HG03175 (cell line): ENCODE measurements around the gene C9orf43.
"Not testable (repeated sequence)": the region's sequence is repeated elsewhere in the genome, so short reads cannot be mapped to it uniquely, and the experiment has no call there.

Experiments
- ATAC-seq: cut with Tn5 transposase; IDR thresholded peaks from one replicate; pipeline ENCODE4 v1.9.1; 2021; ENCODE audit warnings: mild to moderate bottlenecking, moderate library complexity; ENCODE audit not compliant: unreplicated experiment

Gene C9orf43, protein sequence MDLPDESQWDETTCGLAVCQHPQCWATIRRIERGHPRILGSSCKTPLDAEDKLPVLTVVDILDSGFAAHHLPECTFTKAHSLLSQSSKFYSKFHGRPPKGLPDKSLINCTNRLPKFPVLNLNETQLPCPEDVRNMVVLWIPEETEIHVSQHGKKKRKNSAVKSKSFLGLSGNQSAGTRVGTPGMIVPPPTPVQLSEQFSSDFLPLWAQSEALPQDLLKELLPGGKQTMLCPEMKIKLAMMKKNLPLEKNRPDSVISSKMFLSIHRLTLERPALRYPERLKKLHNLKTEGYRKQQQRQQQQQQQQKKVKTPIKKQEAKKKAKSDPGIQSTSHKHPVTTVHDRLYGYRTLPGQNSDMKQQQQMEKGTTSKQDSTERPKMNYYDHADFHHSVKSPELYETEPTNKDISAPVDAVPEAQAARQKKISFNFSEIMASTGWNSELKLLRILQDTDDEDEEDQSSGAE

DNA sequence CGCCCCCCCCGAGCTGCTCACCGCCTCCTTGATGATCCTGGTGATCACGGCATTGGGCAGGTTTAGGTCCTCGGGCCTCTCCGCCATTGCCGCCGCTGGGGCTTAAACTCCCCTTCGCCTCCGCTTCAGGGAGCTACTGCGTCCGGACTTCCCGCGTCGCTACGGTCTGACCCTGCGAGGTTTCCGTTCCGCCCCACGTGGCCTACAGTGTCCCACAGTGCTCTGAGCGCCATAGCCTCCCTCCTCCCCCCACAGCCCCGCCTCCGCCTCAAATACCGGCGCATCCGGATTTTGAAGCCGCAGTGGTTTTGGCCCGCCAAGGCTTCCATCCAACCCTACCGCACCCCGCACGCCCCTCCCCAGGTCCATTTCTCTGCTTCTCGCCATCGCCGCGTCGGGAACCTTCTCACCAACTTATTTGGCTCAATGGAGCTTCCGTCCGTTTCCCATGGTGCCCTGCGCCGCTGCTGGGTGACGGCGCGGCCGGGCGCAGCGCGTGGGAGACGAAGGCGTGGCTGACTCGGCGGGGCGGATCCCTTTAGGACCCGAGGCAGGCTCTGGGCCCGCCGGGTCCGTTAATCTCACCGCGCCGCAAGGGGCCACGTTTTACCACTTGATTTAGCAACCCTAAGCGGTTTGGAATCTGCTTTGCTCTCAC is at the start of gene C9orf43, which contains the start of gene POLE3:
Gene C9orf43, plus strand, starts transcription at position 541 of the 658 bp plus-strand sequence. CDS start 2,747 bp downstream, outside the sequence.
Gene POLE3, minus strand, starts transcription at position 469 of the 658 bp plus-strand sequence. Its CDS starts 382 bp downstream, at position 87.
- peak; percentile 93 for ATAC-seq

DNA sequence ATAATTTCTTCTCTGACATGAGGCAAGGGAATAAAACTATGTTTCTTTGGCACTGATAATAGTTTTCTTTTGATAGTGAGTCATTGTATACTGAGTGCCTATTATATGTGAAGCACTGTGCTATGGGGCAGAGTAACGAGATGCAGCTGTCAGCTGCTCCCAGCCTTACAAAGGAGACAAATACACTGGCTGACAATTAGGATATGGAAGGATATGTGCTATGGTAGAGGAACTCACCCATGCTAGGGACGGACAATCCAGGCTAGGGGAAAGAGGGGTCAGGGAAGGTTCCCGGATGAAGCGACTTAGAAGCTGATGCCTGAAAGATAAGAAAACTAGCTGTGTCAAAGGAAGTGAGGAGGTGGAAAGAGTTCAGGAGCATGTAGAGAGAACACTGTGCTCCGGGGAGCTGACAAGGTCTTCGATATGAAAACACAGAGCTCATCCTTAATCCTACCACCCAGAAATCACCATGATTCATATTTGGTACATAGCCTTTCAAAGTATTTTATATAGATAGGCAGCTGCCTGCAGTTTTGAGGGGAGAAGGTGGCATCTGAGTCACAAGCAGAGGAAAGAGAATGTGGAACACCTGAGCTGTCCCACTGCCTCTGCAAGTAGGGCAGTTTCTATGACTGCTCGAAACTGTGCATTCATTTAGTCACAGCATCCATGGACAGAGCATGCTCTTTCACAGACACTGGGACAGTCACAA is 49.1 kb upstream of the C9orf43 start:
- ATAC-seq: no peak

DNA sequence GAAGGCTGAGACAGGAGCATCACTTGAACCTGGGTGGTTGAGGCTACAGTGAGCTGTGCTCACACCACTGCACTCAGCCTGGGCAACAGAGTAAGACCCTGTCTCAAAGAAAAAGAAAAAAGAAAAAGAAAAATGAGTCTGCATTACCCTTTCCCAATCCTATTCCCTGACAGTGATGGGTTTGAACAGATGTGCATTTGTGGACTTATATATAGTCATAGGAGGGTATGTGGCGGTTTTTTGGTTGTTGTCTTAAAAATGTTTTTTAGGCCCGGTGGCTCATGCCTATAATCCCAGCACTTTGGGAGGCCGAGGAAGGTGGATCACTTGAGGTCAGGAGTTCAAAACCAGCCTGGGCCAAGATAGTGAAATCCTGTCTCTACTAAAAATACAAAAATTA is 47.2 kb upstream of the C9orf43 start:
- ATAC-seq: no peak

DNA sequence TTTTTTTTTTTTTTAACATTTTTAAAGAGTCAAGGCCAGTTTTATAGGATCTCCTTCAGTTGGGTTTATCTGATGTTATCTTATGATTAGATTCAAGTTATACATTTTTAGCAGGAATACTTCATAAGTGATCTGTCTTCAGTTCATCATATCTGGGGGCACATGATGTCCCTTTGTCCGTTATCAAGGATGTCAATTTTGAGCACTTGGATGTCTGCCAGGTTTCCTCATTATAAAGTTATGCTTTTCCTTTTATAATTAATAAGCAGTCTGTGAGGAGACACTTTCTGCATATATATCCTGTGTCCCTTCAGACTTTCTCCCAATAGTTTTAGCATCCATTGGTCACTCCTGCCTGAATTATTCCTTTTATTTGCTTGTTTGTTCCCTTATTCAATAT is 45.6 kb upstream of the C9orf43 start:
- ATAC-seq: no peak

DNA sequence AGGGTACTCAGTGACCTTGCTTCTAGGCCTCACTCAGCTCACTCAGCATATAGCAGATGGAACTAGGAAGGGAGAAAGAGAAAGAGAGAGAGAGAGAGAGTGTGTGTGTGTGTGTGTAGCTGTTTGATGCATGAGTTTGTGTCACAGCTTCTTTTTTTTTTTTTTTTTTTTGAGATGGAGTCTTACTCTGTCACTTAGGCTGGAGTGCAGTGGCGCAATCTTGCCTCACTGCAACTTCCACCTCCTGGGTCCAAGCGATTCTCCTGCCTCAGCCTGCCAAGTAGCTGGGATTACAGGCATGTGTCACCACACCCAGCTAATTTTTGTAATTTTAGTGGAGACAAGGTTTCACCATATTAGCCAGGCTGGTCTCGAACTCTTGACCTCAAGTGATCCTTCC is 44.9 kb upstream of the C9orf43 start:
- not testable (repeated sequence) for ATAC-seq

DNA sequence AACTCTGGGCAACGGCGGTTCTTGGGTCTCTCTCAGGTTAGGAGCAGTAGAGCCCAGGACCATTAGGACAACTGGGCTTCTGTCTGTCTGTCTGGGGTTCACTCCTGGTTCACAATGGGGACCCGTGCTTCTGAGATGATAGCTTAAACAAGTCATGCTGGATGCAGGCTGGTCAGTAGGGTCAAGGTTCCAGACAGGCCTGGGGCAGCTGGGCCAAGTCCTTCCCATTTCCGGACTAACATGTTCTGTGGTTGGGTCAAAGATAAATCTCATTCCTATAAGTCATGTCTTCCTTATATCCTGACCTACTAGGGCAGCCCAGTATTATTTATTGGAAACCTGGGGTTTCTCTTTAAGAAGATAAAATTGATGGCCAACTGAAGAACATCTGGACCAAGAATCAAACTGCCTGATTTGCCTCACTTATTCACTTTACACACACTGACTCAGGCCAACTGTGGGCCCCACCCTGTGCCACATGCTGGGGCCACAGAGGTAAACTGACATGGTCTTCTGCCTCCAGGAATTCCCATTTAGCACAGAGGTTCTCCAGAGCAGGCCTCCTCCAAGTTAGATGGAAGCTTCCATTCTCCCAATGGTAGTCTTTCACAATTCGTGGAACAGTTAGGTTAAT is 42.1 kb upstream of the C9orf43 start:
- ATAC-seq: no peak

DNA sequence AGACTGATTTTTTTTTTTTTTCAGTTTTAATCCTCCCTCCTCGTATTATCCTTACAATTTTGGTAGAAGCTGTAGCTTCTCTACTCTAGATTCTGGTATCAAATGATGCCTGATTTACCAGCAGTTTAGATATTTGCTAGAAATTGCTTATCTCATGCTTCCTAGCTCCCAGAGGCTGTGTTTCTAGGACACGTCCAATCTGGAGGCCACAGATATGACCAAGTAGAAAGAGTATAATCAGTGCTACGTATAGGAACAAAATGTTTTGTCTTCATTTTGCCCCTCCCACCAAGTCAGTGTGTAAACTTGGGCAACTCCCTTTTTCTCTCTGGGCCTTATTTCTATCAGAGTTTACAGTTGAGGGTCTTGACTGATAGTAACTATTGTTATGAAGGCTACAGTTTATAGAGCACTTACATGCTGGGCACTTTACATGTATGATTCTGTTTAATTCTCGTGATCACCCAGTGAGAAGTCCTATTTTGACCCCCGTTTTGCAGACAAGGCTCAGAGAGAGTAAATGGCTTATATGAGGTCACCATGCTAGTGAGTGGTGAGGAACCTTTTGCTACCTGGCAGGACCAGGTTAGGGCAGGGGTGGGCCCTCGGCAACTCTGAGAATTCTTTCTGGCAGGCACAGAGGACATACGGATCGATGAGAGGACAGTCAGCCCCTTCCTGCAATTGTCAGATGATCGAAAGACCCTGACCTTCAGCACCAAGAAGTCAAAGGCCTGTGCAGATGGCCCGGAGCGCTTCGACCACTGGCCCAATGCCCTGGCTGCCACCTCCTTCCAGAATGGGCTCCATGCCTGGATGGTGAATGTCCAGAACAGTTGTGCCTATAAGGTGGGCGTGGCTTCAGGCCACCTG is 41.3 kb upstream of the C9orf43 start:
- ATAC-seq: no peak

DNA sequence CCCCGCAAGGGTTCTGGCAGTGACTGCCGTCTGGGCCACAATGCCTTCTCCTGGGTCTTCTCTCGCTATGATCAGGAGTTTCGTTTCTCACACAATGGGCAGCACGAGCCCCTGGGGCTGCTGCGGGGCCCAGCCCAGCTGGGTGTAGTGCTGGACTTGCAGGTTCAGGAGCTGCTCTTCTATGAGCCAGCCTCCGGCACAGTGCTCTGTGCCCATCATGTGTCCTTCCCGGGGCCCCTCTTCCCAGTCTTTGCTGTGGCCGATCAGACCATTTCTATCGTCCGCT is 40.7 kb upstream of the C9orf43 start:
- no peak for ATAC-seq

DNA sequence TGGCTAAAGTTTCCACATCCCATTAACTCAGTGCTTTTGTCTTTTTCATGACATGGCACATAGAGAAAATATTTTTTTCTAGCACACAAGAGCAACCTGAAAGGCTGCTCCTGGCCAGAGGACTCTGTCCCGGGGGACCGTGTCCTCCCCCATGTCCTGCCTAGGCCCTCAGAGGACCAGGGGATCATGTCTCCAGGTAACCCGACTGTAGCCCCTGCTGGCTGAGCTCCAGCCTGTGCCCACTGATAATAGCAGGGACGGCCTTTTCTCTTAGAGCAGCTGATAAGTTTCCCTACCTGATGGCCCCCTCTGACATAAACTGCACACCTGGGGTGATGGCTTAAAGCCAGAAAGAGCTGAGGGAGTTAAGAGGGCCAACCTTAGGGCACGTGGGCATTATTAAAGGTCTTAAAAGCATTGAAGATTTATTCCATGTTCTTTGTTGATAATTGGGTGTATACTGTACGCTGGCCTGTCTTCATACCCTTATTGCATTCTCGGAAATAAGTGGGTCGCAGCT is 39.7 kb upstream of the C9orf43 start:
- ATAC-seq: no peak

DNA sequence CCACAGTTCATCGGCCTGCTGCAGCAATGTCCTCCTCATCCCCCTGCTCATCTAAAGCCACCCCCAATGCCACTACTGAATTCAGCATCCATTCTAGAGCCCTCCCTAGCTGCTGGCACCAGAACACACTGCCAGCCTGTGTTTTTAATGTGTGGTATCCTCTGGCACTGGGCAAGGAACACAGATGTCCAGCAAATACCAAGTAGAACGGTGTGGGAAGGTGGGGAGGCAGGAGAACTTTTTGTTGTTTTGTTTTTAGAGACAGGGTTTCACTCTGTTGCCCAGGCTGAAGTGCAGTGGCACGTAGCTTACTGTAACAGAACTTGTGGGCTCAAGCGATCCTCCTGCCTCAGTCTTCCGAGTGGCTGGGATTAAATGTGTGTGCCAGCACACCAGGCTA is 38.5 kb upstream of the C9orf43 start:
- ATAC-seq: no peak

DNA sequence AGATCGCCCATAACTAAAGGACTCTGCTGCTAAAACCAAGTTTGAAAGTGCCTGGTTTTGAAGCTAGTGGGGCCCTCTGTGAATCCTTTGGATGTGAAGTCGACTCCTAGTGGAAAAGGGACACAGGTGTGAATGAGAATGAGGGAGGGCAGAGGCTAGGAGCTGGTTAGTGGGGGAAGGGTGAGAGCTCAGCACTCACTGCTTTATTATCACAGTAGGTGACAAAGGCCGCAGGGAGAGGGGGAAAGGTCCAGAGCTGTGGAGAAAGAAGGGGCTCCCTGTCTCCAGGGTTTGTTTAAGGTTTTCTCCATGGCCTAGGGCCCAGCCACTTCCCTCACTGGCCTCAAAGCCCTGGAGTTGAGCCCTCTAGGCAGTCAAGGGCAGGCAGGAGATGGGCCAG is 37.3 kb upstream of the C9orf43 start:
- ATAC-seq: no peak

DNA sequence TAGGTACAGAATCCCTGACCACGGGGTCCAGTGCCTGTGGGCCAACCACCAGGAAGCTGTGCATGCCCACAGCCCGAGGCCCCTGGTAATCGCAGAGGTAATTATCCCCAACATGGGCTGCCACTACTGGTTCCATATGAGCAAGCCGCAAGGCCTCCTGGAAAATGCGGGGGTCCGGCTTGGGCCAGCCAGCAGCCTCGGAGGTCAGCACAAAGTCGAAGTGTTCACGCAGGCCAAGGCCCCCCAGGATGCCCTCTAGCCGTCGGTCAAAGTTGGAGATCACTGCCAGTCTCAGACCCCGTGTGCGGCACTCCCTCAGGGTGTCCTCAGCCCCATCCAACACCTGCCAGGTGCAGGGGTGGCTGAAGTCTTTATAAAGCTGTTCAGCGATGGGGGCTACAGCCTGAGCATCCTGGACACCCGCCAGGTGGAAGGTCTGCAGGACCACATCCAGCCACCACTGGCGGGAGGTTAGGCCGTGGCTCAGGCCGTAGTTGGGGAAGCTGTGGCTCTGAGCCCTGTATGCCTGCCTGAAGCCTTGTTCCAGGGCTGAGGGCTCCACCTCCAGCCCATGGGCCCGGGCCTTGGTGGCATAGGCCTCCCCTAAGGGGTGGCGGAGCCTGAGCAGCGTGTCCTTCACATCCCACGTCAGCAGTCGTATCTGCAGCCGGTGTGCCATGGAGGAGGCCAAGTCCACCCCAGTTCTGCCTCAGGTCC is 36.7 kb upstream of the C9orf43 start:
- no peak for ATAC-seq

DNA sequence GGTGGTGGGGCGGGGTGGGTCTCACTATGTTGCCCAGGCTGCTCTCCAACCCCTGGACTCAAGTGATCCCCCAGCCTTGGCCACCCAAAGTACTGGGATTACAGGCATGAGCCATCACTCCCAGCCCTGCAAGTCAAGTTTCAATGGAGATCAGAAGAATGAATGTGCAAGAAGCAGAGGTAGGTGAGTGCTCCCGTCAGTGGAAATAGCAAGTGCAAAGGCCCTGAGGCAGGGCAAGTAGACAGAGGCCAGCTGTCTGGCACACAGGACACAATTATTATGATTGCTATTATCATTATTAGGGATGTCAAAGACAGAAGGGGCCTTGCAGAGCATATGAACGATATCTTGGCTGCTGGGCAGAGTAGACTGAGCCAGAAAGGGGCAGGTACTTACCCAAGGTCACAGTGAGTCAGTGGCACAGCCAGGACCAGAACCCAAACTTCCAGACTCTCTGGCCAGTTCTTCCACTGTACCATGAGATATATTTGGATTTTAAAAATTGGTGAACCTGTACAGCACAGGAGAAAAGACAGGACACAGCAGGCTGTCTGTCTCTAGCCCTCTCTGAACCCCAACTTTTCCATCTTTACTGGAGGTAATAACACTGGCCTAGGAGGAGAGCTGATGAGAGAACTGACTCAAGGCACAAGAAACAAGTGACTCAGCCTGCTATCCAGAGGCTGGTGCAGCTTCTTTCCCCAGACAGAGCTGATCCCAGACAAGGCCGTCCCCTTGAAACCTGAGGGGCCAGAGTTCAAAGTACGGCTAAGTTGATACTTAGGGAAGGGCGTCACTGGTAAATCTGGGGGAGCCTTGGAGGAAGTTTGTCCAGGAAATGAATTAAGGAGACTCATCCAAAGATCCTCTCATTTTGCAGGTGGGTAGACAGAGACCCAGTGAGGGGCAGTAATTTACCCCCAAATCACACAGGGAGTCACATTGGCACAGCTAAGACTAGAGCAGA is 35.2 kb upstream of the C9orf43 start:
- no peak for ATAC-seq

DNA sequence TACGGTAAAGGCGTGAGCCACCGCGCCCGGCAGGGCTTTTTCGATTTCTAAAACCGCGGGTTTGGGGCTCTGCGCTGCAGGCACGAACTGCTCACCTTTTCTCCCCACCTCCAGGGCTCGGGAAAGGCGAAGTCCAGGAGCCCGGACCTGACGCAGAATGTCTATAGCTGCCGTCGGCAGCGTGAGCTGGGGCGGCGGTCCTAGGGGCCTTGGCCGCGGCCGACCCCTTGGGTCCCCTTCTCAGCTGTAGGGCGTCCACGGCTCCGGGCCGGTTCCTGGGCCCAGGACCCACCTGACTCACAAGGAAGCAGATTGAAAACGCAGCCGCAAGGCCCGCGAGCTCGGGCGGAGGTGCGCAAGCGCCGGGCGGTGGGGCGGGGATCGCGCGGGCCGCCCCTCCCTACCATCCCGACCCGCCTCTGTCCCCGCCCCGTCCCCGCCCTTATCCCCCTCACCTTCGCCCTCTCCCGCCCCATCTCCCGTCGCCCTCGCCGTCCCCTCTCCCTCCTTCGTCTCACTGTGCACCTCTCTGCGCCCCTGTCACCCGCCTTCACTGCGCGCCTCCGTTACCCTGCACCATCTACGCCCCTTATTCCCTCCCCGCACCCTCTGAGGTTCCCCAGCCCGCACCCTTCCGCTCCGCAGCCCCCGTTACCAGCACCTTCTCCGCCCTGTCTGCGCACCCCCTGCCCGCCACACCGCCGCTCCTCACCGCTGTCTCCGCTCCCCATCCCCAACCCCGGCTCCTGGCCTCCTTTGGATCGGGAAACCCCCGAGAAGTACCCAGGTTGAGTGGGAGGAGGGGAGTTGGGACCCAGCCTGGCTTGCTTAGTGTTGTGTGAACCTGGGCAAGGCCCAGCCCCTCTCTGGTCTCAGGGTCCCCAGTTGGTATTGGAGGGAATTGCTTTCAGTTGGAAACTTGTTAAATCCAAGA is 33.6 kb upstream of the C9orf43 start, which contains the start of gene HDHD3:
Gene HDHD3, minus strand, starts transcription at position 353 of the 934 bp plus-strand sequence. CDS start 2,632 bp downstream, outside the sequence.
- peak; percentile 86 for ATAC-seq

DNA sequence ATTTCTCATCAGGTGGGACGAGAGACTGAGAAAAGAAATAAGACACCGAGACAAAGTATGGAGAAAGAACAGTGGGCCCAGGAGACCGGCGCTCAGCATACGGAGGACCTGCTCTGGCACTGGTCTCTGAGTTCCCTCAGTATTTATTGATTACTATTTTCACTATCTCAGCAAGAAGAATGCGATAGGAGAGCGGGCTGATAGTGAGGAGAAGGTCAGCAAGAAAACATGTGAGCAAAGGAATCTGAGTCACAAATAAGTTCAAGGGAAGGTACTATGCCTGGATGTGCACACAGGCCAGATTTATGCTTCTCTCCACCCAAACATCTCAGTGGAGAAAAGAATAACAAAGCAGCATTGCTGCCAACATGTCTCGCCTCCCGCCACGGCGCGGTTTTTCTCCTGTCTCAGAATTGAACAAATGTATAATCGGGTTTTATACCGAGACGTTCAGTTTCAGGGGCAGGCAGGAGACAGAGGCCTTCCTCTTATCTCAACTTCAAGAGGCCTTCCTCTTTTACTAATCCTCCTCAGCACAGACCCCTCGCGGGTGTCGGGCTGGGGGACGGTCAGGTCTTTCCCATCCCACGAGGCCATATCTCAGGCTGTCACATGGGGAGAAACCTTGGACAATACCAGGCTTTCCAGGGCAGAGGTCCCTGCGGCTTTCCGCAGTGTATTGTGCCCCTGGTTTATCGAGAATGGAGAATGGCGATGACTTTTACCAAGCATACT is 31.3 kb upstream of the C9orf43 start:
- not testable (repeated sequence) for ATAC-seq

DNA sequence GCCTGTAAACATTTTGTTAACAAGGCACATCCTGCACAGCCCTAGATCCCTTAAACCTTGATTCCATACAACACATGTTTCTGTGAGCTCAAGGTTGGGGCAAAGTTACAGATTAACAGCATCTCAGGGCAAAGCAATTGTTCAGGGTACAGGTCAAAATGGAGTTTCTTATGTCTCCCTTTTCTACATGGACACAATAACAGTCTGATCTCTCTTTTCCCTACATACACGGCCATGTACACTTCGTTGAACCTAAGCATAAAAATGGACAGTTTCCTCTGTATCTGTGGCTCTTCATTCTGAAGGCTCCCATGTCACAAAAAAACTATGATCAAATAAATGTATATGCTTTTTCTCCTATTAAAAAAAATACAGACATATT is 30.7 kb upstream of the C9orf43 start:
- not testable (repeated sequence) for ATAC-seq
